Ureter (tissue), 1 donor: Measurements from ENCODE around the gene ITPR1. TPM values are rescaled to one million over a fixed set of nuclear protein-coding genes. Genes with fewer than 3 reads are reported as not detected.
"Not testable (repeated sequence)": the region's sequence is repeated elsewhere in the genome, so short reads cannot be mapped to it uniquely, and the experiment has no call there.

ENCODE experiments used
- DNase-seq: peaks from one replicate; pipeline ENCODE4 v3.0.0-alpha.2; 2020; ENCODE audit warnings: low spot score
- total RNA-seq: library from RNA; stranded (reverse); gene quantifications from one replicate; pipeline ENCODE4 v1.2.4, GENCODE V29; 2023
- donor health status: DM: yes; HTN: yes; CAD: no.

The ITPR1 gene
- total RNA-seq, 1 donor from 2014 or later, result 98.1 TPM

- DNase-seq, result no peak
Observed at GRCh38 chr3:4596612-4597011, 103.5 kb downstream of the ITPR1 start.

DNA sequence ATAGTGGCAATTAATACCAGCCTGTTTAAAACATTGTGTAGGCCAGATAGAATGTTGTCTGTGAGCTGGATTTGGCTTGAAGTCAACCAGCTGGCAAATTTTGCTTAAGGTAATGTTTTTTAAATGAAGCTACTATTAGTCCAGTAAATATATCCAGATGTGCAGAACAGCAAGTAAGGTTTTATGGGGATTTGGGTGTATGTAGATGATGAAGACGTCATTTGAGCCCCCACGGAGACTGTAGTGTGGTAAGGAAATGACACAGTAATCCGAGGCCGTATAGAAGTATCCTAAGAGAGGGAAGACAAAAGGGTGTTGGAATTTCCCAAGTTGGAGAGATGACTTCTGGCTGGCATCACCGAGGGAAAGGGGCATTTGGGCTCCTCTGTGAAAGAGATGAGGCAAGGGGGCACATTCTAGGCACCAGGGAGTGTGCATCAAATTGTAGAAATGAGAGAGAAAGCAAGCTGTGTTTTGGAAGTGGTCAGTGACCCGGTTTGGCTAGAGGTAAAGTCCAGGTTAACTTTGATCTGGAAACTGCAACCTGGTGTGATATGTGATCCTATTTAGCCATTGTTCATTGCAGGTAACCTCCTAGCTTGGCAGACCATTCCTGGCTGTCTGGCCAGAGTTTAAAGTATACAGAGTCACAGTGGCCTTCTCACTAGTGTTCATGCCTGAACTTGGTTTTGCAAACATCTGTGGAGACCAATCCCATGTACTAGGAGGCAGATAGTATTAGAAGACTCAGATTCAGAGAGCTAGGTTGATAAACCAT, 104.2 kb downstream of the ITPR1 start:
- no peak for DNase-seq

- DNase-seq, result not testable (repeated sequence)
Observed at GRCh38 chr3:4598232-4598631, 105.1 kb downstream of the ITPR1 start.

DNA sequence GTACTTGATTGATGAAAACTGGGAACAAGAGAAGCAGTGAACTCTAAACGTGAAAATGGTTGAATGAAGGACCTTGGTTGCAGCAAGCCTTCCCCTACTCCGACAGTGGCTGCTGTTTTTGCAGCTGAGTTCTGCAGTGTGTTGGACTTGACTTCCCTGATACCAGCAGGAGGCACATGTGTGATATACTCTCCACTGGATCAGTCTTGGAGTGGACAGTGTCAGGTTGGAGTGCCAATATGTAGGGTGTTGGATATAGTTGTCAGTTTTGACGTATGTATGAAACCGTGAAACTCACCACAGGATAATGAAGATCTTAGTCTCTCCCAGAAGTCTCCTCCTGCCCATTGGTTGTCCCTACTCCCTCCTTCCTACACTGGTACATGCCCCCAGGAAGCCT, 106.5 kb downstream of the ITPR1 start:
- no peak for DNase-seq

- DNase-seq, result no peak
Observed at GRCh38 chr3:4600493-4600892, 107.3 kb downstream of the ITPR1 start.

GRCh38 chr3:4601892-4602291, 108.7 kb downstream of the ITPR1 start:
- no peak for DNase-seq

DNA sequence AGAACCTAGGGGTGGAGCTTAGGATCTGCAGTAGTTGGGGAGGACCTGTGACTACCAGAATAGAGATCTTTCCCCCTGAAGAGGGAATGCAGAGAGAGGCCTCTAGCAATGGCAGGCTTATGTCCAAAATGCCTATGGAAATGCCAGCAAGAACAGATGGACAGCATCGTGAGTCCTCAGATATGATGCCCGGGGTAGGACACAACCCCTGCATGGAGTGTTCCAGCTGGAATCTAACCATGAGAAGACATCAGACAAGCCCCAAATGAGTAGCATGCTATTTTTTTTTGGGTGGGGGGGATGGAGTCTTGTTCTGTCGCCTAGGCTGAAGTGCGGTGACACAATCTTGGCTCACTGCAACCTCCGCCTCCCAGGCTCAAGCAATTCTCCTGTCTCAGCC, 111.5 kb downstream of the ITPR1 start:
- no peak for DNase-seq

DNA sequence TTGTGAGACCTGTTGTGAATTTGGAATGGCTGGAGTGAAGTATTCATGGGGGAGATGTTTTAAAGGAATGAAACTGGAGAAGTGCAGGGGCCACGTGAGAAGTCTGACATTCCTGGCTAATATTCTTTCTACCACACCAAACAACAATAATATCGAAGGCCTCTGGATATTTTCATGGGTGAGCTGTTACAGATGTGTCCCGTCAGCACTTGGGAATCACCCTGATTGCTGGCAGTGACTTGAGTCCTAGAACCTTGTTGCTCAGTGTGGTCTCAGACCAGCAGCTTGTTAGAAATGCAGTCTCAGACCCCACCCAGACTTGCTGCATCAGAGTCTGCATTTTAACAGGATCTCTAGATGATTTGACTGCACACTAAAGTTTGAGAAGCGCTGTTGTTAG, 113.8 kb downstream of the ITPR1 start:
- DNase-seq, result no peak

DNA sequence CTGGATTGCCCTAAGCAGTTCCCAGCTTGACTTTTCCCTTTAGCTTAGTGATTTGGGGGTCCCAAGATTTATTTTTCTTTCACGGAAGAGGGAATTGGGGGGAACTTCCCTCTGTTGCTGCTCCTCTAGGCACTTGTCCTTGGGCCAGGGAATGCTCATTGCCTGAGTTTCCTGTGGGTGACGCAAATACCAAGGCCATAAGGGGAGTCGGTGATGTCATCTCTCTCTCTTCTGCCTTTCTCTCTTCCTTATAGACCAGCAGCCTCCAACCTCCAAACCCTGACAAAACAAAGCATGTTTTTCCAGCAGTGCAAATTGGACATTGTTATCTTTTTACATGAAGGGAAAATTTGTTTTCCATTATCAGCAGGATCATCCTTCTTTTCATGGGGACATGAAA, 120.2 kb downstream of the ITPR1 start:
- no peak for DNase-seq

DNA sequence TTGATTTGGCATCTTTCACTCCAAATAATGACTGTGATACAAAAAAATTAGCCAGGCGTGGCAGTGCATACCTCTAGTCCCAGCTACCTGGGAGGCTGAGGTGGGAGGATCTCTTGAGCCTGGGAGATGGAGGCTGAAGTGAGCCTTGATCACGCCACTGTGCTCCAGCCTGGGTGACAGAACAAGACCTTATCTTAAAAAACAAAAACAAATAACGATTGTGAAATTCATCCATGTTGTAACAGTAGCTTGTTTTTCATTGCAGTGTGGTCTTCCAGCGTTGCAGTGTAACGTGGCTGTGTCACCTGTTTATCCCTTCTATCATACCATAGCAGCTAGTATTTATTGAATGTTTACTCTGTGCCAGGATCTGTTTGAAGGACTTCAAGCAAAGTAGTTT, 120.9 kb downstream of the ITPR1 start:
- no peak for DNase-seq

DNA sequence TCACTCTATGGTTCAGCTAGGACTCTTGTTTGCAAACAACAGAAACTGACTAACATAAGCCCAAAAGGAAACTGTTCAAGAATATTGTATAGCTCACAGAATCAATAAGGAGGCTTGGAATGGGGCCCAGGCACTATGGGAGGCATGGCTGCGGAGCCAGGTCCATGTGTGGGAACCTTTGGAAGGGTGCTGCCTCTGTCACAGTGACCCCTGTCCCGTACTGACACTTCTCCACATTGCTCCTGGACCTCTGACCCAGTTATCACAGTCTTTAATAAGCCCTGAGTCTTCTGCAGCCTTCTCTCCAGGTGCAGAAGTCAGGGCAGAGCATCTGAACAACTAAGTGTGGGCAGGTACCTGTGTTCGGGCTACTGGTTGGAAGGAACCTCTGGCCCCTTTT, 121.8 kb downstream of the ITPR1 start:
- DNase-seq, result no peak

DNA sequence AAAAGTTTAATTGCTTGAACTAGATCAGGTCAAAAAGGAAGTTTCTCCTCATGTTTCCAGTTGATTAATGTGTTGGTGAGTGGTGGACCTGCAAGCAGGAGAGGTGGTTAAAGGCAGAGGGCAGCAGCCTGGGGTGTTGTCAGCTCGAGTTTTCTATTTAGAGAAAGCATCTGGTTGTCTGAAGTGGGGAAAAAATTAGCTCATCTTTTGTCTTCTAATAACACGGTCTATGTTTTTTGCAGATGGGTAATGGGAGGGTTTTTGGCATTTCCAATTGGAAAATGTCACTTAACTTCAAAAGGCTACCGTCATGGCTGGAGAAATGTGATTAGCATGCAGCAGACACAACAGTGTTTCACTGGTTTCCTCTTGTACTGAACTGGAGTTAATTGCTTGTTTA, 122.6 kb downstream of the ITPR1 start:
- DNase-seq, result no peak

GRCh38 chr3:4623421-4623999, 130.4 kb downstream of the ITPR1 start:
- no peak for DNase-seq

GRCh38 chr3:4627651-4628375, 134.7 kb downstream of the ITPR1 start:
- no peak for DNase-seq

DNA sequence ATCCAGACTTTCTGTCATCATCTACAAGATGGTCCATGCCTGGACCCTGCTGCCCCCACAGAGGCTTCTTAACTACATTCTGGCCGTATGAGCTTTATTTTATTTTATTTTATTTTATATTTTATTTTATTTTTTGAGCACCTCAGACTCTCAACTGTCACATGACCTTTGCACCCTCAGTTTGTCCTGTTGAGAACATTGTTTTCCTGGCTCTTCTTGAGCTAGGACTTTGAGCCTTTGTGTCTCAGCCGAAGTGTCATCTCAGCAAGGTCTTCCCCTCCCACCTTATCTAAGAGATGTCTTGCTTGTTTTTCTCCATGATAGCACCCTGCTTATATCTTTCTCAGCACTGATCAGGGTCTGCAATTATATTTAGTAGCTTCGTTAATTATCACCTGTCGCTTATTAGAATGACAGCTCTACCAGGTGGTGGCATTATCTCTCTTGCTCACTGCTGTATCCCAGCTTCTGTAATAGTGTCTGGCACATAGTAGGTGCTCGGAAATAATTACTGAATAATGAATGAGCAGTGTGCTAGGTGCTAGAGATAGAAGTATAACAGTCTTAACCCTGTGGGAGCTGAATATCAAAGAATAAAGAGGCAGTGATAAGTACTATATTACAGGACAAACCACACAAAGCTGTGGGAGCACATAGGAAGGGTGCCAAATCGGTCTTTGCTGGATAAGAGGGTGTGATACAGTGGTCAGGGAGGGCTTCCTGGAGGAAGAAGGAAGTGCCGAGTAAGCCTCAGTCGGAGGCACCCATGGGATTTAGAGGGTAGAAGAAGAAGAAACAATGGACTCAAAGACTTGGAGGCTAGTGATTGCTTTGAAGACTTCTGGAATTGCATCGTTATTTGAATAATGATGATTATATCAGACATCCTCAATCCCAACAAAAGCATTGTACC, 136.2 kb downstream of the ITPR1 start:
- no peak for DNase-seq

GRCh38 chr3:4633078-4634004, 140.2 kb downstream of the ITPR1 start:
- DNase-seq, result no peak

- no peak for DNase-seq
Observed at GRCh38 chr3:4634894-4635293, 141.7 kb downstream of the ITPR1 start.

GRCh38 chr3:4637265-4637664, 144.1 kb downstream of the ITPR1 start:
- DNase-seq, result no peak

GRCh38 chr3:4641863-4642563, 148.9 kb downstream of the ITPR1 start:
- DNase-seq, result no peak

- no peak for DNase-seq
Observed at GRCh38 chr3:4642611-4643010, 149.5 kb downstream of the ITPR1 start.
